Thyroid gland (tissue), 4 donors: ENCODE results near the gene ULK4. TPM values are rescaled to one million over a fixed set of nuclear protein-coding genes. Genes with fewer than 3 reads are reported as not detected.

Source experiments
- DNase-seq, 2 donors: peaks; one replicate each; pipeline ENCODE4 v3.0.0-alpha.2; 2019
- H3K27ac ChIP-seq, 3 donors: fragments of 200-600 bp; sonication (generic); 1 replicate in 2 of 3; 2 replicates in 1 of 3; pipeline ENCODE4 v1.5.1; 2016 to 2019; ENCODE audit warnings: mild to moderate bottlenecking in 1 of 3, moderate library complexity in 1 of 3
- H3K27me3 ChIP-seq: fragments of 200-600 bp; sonication (generic); one replicate; pipeline ENCODE4 v1.5.1; 2019
- H3K36me3 ChIP-seq, 2 donors: fragments of 200-600 bp; sonication (generic); one replicate each; pipeline ENCODE4 v1.5.1; 2016 to 2019
- H3K4me1 ChIP-seq, 2 donors: fragments of 200-600 bp; sonication (generic); one replicate each; pipeline ENCODE4 v1.5.1; 2017 to 2019
- H3K4me3 ChIP-seq, 3 donors: fragments of 200-600 bp; sonication (generic); replicated peaks in 1 of 3; 1 replicate in 2 of 3; 2 replicates in 1 of 3; pipeline ENCODE4 v1.5.1; 2016; ENCODE audit warnings: mild to moderate bottlenecking in 1 of 3
- H3K9me3 ChIP-seq: fragments of 200-600 bp; sonication (generic); one replicate; pipeline ENCODE4 v1.5.1; 2017
- CTCF ChIP-seq, 6 experiments: fragments of 200-600 bp in 3 of 6; fragments of 450-650 bp in 3 of 6; sonication (generic) in 3 of 6; IDR thresholded peaks; one replicate each; pipeline ENCODE4 v1.5.1; 2016 to 2019; ENCODE audit warnings: antibody characterized with exemption in 6 of 6, mild to moderate bottlenecking in 2 of 6, inconsistent platforms in 1 of 6, moderate library complexity in 1 of 6
- POLR2A ChIP-seq, 2 donors: fragments of 450-650 bp; IDR thresholded peaks; one replicate each; pipeline ENCODE4 v1.6.1; 2017; ENCODE audit warnings: antibody characterized with exemption in 2 of 2, mild to moderate bottlenecking in 2 of 2, moderate library complexity in 1 of 2
- WGBS, 2 donors: methylation state at CpG; one replicate each; pipeline ENCODE4 v1.1.5; 2017; 5-methylcytosine and 5-hydroxymethylcytosine counted together
- intact Hi-C: fragments of 100-400 bp; cut with DNase I; formaldehyde crosslinking; loops from one replicate; pipeline ENCODE4 v1.15.1; 2023
- total RNA-seq, 4 donors: library from RNA; depleted of rRNA; stranded (reverse); fragments of >200 nt; gene quantifications; one replicate each; pipeline ENCODE4 v1.2.3, GENCODE V29; 2016

Gene ULK4
- total RNA-seq, 4 donors from 2014 or later = 18.7 to 58.2 (median 43.3) TPM

DNA sequence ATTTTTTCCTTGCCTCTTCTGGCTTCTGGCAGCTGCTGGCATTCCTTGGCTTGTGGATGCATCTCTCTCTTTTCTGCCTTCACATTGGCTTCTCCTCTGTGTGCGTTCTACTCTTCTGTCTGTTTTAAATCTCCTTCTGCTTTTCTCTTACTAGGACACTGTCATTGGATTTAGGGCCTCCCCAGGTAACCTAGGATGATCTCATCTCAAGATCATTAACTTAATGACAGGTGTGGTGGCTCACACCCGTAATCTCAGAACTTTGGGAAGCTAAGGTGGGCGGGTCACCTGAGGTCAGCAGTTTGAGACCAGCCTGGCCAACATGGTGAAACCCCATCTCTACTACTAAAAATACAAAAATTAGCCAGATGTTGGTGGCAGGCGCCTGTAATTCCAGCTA is 40.9 kb upstream of the ULK4 start:
- DNase-seq = no peak
- no peak overlapping the region for H3K27ac ChIP-seq
- TF ChIP-seq POLR2A (IDR thresholded peaks at IDR 0.05) = no peak
- no peaks in the 10 kb centered on the region for H3K27me3 ChIP-seq
- no peak overlapping the region for H3K4me3 ChIP-seq
- intact Hi-C loops = no loop called here
- H3K9me3 ChIP-seq = no peaks in the 10 kb centered on the region
- no peaks in the 10 kb centered on the region for H3K36me3 ChIP-seq
- WGBS, 2 donors = 90 to 95% methylated on average over 4 of the region's 4 CpGs
- H3K4me1 ChIP-seq = no peaks in the 10 kb centered on the region

GRCh38 chr3:42001777-42002176 is 39.9 kb upstream of the ULK4 start:
- no peaks in the 10 kb centered on the region for H3K36me3 ChIP-seq
- WGBS, 2 donors = 94 to 96% methylated on average over 1 of the region's 1 CpG
- no peak overlapping the region for H3K27ac ChIP-seq
- intact Hi-C loops = no loop called here
- H3K27me3 ChIP-seq = no peaks in the 10 kb centered on the region
- no peak overlapping the region for H3K4me3 ChIP-seq
- H3K4me1 ChIP-seq = no peaks in the 10 kb centered on the region
- TF ChIP-seq CTCF (IDR thresholded peaks at IDR 0.05) = no peak
- TF ChIP-seq POLR2A (IDR thresholded peaks at IDR 0.05) = no peak
- no peak for DNase-seq
- no peaks in the 10 kb centered on the region for H3K9me3 ChIP-seq

DNA sequence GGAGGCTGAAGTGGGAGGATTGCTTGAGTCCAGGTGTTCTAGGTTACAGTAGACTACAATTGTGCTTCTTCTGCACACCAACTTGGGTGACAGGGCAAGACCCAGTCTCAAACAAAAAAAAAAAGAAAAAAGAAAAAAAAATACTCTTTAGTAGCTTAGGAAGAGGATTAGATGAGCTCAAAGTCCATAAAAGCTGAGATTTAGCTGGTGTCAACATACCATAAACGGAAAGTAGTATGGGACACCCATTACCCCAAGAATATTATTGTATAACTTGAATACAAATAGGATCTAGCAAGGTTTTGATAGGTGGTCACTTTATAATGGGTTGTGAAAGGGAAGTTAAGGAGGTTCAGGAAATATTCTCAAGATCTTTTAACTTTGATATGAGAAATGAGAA is 38.0 kb upstream of the ULK4 start:
- WGBS, 2 donors = 91 to 96% methylated on average over 1 of the region's 1 CpG

DNA sequence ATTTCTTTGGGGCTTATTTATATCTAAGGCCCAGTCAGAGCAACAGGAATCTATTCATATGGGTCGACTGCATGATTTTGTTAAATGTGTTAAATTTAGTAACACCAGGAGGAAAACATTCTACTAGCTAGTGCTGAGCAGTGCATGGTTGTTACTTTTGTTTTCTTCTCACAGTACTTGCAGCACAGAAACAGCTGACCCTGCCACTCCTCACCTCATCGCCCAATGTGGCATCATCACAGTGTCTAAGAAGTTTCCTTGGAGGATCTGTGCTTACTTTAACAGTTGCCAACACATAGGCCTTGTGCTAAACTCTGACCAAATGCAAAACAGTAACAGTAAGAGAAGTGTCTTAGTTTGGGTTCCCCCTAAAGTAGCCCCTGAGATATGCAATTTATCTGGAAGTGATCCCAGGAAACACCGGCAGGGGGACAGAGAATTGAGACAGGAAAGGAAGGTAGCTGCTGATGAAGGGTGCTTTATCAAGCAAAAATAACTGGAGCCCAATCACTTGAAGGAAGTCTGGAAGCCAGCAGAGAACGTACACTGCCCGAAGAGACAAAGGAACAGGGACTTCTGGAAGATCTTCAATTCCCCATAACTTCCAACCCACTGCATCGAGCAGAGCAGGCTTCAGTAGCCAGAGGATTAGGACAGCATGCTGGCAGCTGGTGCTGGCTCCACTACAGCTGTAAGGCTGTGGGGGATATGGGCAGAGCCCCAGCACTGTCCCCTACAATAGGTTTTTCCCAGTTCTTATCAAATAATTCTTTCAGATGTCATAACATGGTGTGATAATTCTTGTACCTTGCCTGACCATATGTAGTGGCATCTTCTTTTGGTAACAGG is 36.0 kb upstream of the ULK4 start:
- no peak for TF ChIP-seq POLR2A (IDR thresholded peaks at IDR 0.05)
- TF ChIP-seq CTCF (IDR thresholded peaks at IDR 0.05) = peak in 4 of 6 experiments; percentile 50 to 64 (median 54)
- 43 to 46% methylated on average over 6 of the region's 6 CpGs for WGBS, 2 donors
- H3K27ac ChIP-seq = no peak overlapping the region
- intact Hi-C loops = no loop called here
- H3K36me3 ChIP-seq = no peaks in the 10 kb centered on the region
- no peak overlapping the region for H3K4me3 ChIP-seq
- H3K9me3 ChIP-seq = no peaks in the 10 kb centered on the region
- DNase-seq = peak; percentile 29 to 30
- H3K4me1 ChIP-seq = no peaks in the 10 kb centered on the region
- no peaks in the 10 kb centered on the region for H3K27me3 ChIP-seq

More for the DNA sequence above, 38.0 kb upstream of the ULK4 start:
- intact Hi-C loops = no loop called here
- Histone ChIP-seq H3K4me1 (no peaks in the 10 kb centered on the region), H3K9me3 (no peaks in the 10 kb centered on the region), H3K27me3 (no peaks in the 10 kb centered on the region), H3K4me3 (no peak overlapping the region), H3K36me3 (no peaks in the 10 kb centered on the region), H3K27ac (no peak overlapping the region)
- DNase-seq = no peak
- TF ChIP-seq POLR2A (IDR thresholded peaks at IDR 0.05) = no peak
- TF ChIP-seq CTCF (IDR thresholded peaks at IDR 0.05) = no peak

DNA sequence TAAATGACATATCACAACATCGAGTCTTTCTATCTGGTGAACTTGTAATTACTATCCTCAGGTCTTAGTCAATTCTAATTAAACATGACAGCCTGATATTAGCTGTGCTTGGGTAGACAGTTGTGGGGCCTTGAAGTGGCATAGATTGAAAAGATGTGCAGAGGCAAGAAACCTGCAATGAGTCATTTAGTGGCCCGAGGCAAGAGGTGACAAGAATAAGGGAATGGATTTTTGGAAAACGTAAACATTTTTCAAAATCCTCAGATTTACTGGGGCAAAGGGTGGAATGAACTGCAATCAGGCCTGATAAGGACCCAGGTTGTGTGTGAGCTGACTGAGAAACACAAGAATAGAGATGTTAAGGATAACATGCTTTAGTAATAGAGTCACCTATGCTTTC is 29.5 kb upstream of the ULK4 start:
- WGBS, 2 donors = 83 to 87% methylated on average over 3 of the region's 3 CpGs
- Histone ChIP-seq H3K4me1 (no peaks in the 10 kb centered on the region), H3K9me3 (no peaks in the 10 kb centered on the region), H3K4me3 (no peak overlapping the region), H3K27ac (no peak overlapping the region), H3K36me3 (no peaks in the 10 kb centered on the region), H3K27me3 (no peaks in the 10 kb centered on the region)
- no peak for TF ChIP-seq POLR2A (IDR thresholded peaks at IDR 0.05)
- no peak for TF ChIP-seq CTCF (IDR thresholded peaks at IDR 0.05)
- intact Hi-C loops = no loop called here
- DNase-seq = no peak
